Stimulated activated CD4-positive, alpha-beta T cell treated with anti-CD3 and anti-CD28 coated beads, TNF-alpha, amount 100 ng/mL, for 4 hours (primary cell): ENCODE results near the gene KRTAP12-3.

Experiments
- DNase-seq, 3 experiments: peaks; one replicate each; pipeline ENCODE4 v3.0.0-alpha.2; 2020; ENCODE audit warnings: low read depth in 3 of 3

KRTAP12-3 gene

GRCh38 chr21:44702973-44703730 is 45.4 kb downstream of the KRTAP12-3 start:
- no peak for DNase-seq

GRCh38 chr21:44703731-44704635 is 46.3 kb downstream of the KRTAP12-3 start:
- DNase-seq = no peak

- no peak for DNase-seq
Observed at GRCh38 chr21:44704636-44705001, 46.9 kb downstream of the KRTAP12-3 start.

- DNase-seq = no peak
Observed at GRCh38 chr21:44706026-44706705, 48.4 kb downstream of the KRTAP12-3 start.

GRCh38 chr21:44706706-44707581 is 49.2 kb downstream of the KRTAP12-3 start:
- DNase-seq = no peak
